ENCODE measurements around the gene UMODL1.
A peak's percentile ranks its signal among the peaks of the same experiment; 100 is the strongest.

The UMODL1 gene

GRCh38 chr21:42047821-42048613 lies 23.1 kb upstream of the UMODL1 start:
- TF ChIP-seq CTCF (conservative IDR thresholded peaks at IDR 0.05): no peak
- H3K27ac ChIP-seq: no peak overlapping the region

DNA sequence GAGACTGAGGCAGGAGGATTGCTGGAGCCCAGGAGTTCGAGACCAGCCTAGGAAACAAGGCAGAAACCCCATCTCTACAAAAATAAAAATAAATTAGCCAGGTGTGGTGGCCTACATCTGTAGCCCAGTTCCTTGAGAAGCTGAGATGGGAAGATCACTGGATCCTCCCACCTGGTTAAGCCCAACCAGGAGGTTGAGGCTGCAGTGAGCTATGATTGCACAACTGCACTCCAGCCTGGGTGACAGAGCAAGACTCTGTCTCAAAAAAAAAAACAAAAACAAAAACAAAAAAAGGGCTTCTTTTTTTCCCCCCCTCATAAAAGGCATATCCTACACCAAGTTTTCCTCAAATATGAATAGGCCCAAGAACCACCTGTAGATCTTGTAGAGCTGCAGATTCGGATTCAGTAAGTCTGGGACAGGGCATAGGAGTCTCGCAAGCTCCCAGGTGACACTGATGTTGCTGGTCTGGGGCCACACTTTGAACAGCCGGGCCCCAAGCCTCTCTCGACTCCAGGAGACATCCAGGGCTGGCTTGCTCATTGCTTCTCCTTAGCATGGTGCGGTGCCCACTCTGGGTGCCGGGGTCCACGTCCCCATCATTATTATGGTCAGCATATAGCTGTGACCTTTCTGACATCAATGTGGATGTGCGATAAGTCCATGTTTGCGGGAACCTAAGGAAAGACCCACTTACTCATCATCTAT lies 22.1 kb upstream of the UMODL1 start:
- TF ChIP-seq CTCF (conservative IDR thresholded peaks at IDR 0.05): no peak

DNA sequence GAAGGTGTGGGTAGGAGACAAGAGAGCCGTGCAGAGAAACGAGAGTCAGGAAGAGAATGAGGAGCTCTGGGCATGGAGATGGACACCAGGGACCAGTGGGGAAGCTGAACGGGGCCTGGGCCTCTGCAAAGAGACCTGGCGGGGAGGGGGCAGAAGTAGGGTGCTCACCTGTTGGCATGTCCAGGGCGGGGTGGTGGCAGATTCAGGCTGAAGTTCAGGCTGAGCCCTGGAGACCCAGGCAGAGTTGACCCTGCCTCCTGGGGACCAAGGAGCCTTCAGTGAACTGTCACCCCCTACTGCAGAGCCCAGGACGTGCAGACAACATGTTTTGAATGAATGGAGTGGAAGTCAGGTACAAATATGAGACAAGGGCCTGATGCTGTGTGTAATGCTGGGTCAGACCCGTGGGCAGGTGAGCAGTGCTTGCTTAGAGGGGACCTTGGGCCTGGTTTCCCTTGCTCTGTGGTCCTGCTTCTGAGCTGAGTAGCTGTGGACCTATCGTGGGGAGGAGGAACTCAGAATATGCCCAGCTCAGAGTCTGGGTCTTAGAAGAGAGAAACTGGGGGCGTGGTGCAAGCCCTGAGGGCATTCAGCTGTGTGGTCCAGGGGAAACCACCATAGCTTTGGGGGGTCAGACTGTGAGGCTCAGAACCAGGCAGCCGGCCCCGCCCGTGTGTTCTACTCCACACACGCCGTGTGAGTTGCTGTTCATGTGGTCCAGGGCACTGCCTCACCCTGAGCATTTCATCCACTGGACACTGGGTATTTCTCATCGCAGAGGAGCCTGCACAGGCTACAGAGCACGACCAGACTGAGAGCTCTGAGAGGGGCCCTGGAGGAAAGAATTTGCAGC lies 21.3 kb upstream of the UMODL1 start:
- H3K27ac ChIP-seq: no peak overlapping the region
- no peak for TF ChIP-seq CTCF (conservative IDR thresholded peaks at IDR 0.05)

More for the DNA sequence above, 22.1 kb upstream of the UMODL1 start:
- H3K27ac ChIP-seq: no peak overlapping the region

DNA sequence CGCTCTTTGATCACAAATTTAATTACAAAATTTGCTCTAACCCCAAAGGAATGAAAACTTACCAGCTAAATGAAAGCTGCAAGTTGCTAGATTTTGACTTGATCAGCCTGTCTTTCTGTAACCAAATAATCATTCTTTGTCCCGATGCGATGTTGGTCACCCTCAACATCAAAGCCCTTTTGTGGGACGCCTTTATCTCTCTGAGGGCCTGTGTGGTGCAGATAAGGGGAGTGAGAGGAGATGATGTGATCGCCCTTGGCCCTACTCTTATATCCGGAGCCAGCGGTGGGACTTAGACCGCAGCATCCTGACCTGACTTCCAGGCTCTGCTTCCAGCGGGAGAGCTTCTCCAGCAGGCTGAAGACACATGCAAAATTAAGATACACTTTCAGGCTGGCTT lies 19.3 kb upstream of the UMODL1 start:
- no peak for TF ChIP-seq CTCF (conservative IDR thresholded peaks at IDR 0.05)
- H3K27ac ChIP-seq: no peak overlapping the region

DNA sequence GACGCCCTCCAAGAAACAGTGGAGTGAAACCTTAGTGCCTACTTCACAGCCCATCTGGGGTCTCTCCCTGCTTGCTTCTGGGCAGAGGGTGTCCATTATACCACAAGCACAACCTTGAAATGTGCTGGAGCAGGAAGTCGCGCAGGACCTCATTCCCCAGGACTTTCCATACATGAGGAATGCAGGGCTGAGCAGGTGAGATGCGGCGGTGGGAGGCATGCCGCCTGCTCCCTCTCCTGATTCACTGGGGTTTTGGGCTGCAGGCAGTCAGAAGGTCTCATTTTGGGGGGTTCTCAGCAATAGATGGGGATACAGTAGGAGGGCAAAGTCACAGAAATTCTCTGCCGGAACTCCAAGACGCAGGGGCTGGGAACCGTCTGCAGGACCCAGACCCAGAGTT lies 15.7 kb upstream of the UMODL1 start:
- peak overlapping the region; percentile 100 for H3K27ac ChIP-seq
- TF ChIP-seq CTCF (conservative IDR thresholded peaks at IDR 0.05): no peak

GRCh38 chr21:42056468-42056867 lies 14.6 kb upstream of the UMODL1 start:
- no peak for TF ChIP-seq CTCF (conservative IDR thresholded peaks at IDR 0.05)

More at GRCh38 chr21:42056468-42056867, 14.6 kb upstream of the UMODL1 start:
- H3K27ac ChIP-seq: peak overlapping the region; percentile 100
